Left ventricle myocardium inferior (tissue), 1 donor: Measurements from ENCODE around the gene DNAH12. TPM values are rescaled to one million over a fixed set of nuclear protein-coding genes. Genes with fewer than 3 reads are reported as not detected.
"Not testable (repeated sequence)": the region's sequence is repeated elsewhere in the genome, so short reads cannot be mapped to it uniquely, and the experiment has no call there.

Experiments used
- DNase-seq: peaks from one replicate; pipeline ENCODE4 v3.0.0-alpha.2; 2020
- H3K27ac ChIP-seq: fragments of 200-600 bp; replicated peaks from 2 replicates; pipeline ENCODE4 v1.8.0; 2021
- H3K27me3 ChIP-seq: fragments of 200-600 bp; 2 replicates; pipeline ENCODE4 v1.8.0; 2021; ENCODE audit warnings: low read depth
- H3K36me3 ChIP-seq: fragments of 200-600 bp; 2 replicates; pipeline ENCODE4 v1.8.0; 2021
- H3K4me1 ChIP-seq: fragments of 200-600 bp; 2 replicates; pipeline ENCODE4 v1.8.0; 2021
- H3K4me3 ChIP-seq: fragments of 200-600 bp; 2 replicates; pipeline ENCODE4 v1.8.0; 2021; ENCODE audit warnings: mild to moderate bottlenecking, moderate library complexity
- H3K9me3 ChIP-seq: fragments of 200-600 bp; replicated peaks from 2 replicates; pipeline ENCODE4 v1.8.0; 2021
- intact Hi-C: fragments of 100-400 bp; cut with micrococcal nuclease; formaldehyde crosslinking; loops from one replicate; pipeline ENCODE4 v1.11.0; 2022
- total RNA-seq: library from RNA; stranded (reverse); fragmentation: NEBNext Ultra II Directional; extraction: Animal tissue kit (Norgen Biotek cat#: 25700); gene quantifications from one replicate; pipeline ENCODE4 v1.2.1, GENCODE V29; 2021
- TF ChIP-seq, protein P1 (sequence below): fragments of 200-600 bp; IDR thresholded peaks from 2 replicates; pipeline ENCODE4 v1.8.0; 2021; ENCODE audit warnings: antibody characterized with exemption, mild to moderate bottlenecking, borderline replicate concordance
- donor health status: DM: no; HTN: yes; CAD: no; lungs with severe emphysema.

DNAH12 gene
- total RNA-seq, 1 donor from 2014 or later: 0.16 TPM

DNA sequence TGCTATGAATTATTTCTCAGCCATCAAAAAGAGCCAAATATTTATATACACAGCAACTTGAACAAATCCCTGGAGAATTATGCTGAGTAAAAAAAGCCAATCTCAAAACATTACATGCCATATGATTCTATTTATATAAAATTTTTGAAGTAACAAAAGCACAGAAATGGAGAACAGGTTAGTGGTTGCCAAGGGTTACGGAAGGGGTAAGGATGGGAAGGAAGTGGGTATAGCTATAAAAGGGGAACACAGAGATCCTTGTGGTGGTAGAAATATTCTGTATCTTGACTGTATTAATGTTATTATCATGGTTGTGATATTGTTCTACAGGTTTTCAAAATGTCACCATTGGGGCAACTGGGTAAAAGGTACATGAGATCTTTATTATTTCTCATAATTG, 189.4 kb downstream of the DNAH12 start:
- Histone ChIP-seq H3K4me3 (no peak overlapping the region), H3K27ac (no peak overlapping the region), H3K36me3 (no peaks in the 10 kb centered on the region), H3K4me1 (no peaks in the 10 kb centered on the region), H3K27me3 (peaks cover 4% of the 10 kb centered on the region), H3K9me3 (no peaks in the 10 kb centered on the region)
- DNase-seq: no peak
- TF ChIP-seq, protein P1, sequence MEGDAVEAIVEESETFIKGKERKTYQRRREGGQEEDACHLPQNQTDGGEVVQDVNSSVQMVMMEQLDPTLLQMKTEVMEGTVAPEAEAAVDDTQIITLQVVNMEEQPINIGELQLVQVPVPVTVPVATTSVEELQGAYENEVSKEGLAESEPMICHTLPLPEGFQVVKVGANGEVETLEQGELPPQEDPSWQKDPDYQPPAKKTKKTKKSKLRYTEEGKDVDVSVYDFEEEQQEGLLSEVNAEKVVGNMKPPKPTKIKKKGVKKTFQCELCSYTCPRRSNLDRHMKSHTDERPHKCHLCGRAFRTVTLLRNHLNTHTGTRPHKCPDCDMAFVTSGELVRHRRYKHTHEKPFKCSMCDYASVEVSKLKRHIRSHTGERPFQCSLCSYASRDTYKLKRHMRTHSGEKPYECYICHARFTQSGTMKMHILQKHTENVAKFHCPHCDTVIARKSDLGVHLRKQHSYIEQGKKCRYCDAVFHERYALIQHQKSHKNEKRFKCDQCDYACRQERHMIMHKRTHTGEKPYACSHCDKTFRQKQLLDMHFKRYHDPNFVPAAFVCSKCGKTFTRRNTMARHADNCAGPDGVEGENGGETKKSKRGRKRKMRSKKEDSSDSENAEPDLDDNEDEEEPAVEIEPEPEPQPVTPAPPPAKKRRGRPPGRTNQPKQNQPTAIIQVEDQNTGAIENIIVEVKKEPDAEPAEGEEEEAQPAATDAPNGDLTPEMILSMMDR: no peak
- intact Hi-C loops: no loop called here

DNA sequence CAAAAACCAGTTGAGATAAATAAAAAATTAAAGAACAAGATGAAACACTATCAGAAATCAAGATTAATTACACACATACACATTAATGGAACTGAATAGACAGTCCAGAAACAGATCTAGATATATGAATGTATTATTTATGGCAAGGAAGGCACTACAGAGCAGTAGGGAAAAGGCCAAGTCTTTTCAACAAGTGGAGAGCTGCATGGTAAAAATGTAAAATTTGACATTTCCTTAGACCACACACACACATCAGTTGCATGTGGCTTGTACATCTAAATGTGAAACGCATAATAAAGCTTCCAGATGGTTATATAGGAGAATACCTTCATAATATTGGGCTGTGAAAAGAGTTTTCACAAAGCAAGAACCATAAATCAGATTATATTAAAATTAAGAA, 193.9 kb downstream of the DNAH12 start:
- intact Hi-C loops: no loop called here
- Histone ChIP-seq H3K4me1 (no peaks in the 10 kb centered on the region), H3K36me3 (no peaks in the 10 kb centered on the region), H3K27ac (no peak overlapping the region), H3K27me3 (peaks cover 43% of the 10 kb centered on the region), H3K4me3 (no peak overlapping the region), H3K9me3 (peaks cover 11% of the 10 kb centered on the region)
- no peak for DNase-seq
- TF ChIP-seq, protein P1: no peak

DNA sequence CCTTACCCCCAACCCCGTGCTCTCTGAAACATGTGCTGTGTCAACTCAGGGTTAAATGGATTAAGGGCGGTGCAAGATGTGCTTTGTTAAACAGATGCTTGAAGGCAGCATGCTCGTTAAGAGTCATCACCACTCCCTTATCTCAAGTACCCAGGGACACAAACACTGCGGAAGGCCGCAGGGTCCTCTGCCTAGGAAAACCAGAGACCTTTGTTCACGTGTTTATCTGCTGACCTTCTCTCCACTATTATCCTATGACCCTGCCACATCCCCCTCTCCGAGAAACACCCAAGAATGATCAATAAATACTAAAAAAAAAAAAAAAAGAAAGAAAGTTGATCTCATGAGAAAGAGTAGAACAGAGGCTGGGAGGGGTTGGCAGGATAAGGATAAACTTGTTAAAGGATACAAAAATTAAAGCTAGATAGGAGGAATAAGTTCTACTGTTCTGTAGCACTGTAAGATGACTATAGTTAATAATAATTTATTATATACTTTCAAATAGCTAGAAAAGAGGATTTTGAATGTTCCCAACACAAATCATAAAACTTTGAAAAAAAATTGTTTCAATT, 205.0 kb downstream of the DNAH12 start:
- intact Hi-C loops, DNase-seq, H3K4me3 ChIP-seq, H3K9me3 ChIP-seq, H3K27ac ChIP-seq, H3K4me1 ChIP-seq, H3K36me3 ChIP-seq: not testable (repeated sequence)
- peaks cover 22% of the 10 kb centered on the region for H3K27me3 ChIP-seq

DNA sequence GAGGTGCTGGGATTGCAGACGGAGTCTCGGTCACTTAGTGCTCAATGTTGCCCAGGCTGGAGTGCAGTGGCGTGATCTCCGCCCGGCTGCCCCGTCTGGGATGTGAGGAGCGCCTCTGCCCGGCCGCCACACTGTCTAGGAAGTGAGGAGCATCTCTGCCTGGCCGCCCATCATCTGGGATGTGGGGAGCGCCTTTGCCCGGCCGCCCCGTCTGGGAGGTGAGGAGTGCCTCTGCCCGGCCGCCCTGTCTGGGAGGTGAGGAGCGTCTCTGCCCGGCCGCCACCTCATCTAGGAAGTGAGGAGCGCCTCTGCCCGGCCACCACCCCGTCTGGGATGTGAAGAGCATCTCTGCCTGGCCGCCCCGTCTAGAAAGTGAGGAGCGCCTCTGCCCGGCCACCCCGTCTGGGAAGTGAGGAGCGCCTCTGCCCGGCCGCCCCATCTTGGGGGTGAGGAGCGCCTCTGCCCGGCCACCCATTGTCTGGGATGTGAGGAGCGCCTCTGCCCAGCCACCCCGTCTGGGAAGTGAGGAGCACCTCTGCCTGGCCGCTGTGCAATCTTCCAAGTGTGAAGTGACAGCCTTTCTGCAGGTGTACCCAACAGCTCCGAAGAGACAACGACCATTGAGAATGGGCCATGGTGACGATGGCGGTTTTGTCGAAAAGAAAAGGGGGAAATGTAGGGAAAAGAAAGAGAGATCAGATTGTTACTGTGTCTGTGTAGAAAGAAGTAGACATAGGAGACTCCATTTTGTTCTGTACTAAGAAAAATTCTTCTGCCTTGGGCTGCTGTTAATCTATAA, 205.7 kb downstream of the DNAH12 start:
- H3K9me3 ChIP-seq, H3K36me3 ChIP-seq, intact Hi-C loops, H3K4me1 ChIP-seq, H3K27ac ChIP-seq, H3K4me3 ChIP-seq, DNase-seq: not testable (repeated sequence)
- H3K27me3 ChIP-seq: peaks cover 23% of the 10 kb centered on the region

DNA sequence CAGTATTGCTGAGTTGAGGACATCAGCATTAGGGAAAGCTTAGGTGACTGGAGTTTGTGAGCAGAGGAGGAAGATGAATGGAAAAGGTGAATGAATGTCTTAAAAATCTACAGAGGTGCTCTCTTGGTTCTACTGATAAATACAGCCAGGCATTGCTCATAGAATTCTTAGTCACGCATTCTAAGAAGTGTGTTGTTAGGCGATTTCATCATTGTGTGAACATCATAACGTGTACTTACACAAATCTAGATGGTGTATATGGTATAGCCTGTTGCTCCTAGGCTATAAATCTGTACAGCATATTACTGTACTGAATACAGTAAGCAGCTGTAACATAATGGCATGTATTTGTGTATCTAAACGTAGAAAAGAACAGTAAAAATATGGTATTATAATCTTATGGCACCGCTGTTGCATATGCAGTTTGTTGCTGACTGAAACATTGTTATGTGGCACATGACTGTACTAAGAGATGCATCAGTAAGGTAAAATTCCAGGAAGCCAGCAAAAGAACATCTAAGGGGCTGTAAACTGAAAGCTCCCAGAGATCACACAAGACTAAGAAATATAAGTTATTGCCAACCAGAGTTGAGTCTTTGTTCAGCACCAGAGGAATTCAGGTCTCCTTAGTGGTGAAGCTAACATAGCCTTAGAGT, 208.7 kb downstream of the DNAH12 start:
- intact Hi-C loops: no loop called here
- H3K36me3 ChIP-seq: no peaks in the 10 kb centered on the region
- no peaks in the 10 kb centered on the region for H3K9me3 ChIP-seq
- peaks cover 14% of the 10 kb centered on the region for H3K27me3 ChIP-seq
- DNase-seq: no peak
- TF ChIP-seq, protein P1: no peak
- H3K27ac ChIP-seq: no peak overlapping the region
- no peak overlapping the region for H3K4me3 ChIP-seq
- H3K4me1 ChIP-seq: no peaks in the 10 kb centered on the region

DNA sequence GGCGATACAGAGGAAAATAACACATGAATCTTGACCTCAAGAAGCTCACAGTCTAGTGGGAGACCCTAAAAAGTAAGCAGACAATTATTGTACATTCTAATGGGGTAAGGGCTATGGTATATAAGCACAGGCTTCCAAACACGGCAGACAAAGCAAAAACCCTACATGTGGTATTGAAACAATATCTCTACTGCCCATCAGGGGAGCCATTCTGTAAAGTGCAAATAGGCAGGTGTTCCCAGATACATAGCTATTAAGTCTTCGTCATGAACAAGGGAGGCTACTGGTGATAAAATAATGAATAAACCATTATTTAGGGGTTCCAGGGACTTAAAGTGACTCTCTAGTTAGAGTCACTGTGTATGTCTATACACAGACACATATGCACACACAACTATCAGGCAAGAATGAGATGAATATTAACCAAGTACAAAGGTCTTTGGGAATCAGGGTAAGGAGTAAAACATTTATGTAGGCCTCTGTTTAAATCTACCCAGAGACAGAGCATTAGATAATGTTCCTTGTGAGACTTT, 213.0 kb downstream of the DNAH12 start:
- TF ChIP-seq, protein P1: no peak
- H3K27ac ChIP-seq: no peak overlapping the region
- peaks cover 3% of the 10 kb centered on the region for H3K27me3 ChIP-seq
- intact Hi-C loops: no loop called here
- H3K36me3 ChIP-seq: no peaks in the 10 kb centered on the region
- DNase-seq: no peak
- no peaks in the 10 kb centered on the region for H3K9me3 ChIP-seq
- H3K4me3 ChIP-seq: no peak overlapping the region
- H3K4me1 ChIP-seq: no peaks in the 10 kb centered on the region

DNA sequence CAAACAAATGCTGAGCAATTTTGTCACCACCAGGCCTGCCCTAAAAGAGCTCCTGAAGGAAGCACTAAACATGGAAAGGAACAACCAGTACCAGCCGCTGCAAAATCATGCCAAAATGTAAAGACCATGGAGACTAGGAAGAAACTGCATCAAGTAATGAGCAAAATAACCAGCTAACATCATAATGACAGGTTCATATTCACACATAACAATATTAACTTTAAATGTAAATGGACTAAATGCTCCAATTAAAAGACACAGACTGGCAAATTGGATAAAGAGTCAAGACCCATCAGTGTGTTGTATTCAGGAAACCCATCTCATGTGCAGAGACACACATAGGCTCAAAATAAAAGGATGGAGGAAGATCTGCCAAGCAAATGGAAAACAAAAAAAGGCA, 217.6 kb downstream of the DNAH12 start:
- H3K36me3 ChIP-seq, intact Hi-C loops, H3K4me3 ChIP-seq, H3K9me3 ChIP-seq, H3K27ac ChIP-seq, DNase-seq, H3K4me1 ChIP-seq: not testable (repeated sequence)
- H3K27me3 ChIP-seq: peaks cover 16% of the 10 kb centered on the region
